WTC11 (cell line): ENCODE data around the gene MT1F. TPM values are rescaled to one million over a fixed set of nuclear protein-coding genes. Genes with fewer than 3 reads are reported as not detected.

Experiments
- ATAC-seq: fragments of 200-7000 bp; cut with Tn5 transposase; 2 replicates; pipeline ENCODE4 v1.10.0; 2021; ENCODE audit warnings: mild to moderate bottlenecking, moderate library complexity
- CTCF ChIA-PET: fragments of 300-600 bp; sonication (Branson Sonifier 250); formaldehyde crosslinking; loops from one replicate; lab custom pipeline; 2021; ENCODE audit warnings: antibody characterized with exemption; lab: Charles Lee
- POLR2A ChIA-PET: fragments of 350-600 bp; sonication (Branson Sonifier 250); formaldehyde crosslinking; loops from one replicate; lab custom pipeline; 2021; ENCODE audit warnings: antibody characterized with exemption; lab: Charles Lee
- DNase-seq: peaks from one replicate; pipeline ENCODE4 v3.0.0; 2021; ENCODE audit warnings: low spot score
- H3K27ac Mint-ChIP-seq: 2 replicates; pipeline ENCODE4 v1.8.0; 2021; ENCODE audit warnings: mixed read lengths
- H3K27me3 Mint-ChIP-seq: 2 replicates; pipeline ENCODE4 v1.8.0; 2021; ENCODE audit warnings: low read depth, mild to moderate bottlenecking, moderate library complexity, mixed read lengths
- H3K36me3 Mint-ChIP-seq: 2 replicates; pipeline ENCODE4 v1.8.0; 2021; ENCODE audit warnings: mixed read lengths
- H3K4me1 Mint-ChIP-seq: 2 replicates; pipeline ENCODE4 v1.8.0; 2022; ENCODE audit warnings: mixed read lengths
- H3K4me3 Mint-ChIP-seq: 2 replicates; pipeline ENCODE4 v1.8.0; 2021; ENCODE audit warnings: mild to moderate bottlenecking, moderate library complexity, mixed read lengths
- H3K9me3 Mint-ChIP-seq: 2 replicates; pipeline ENCODE4 v1.8.0; 2021; ENCODE audit warnings: mixed read lengths
- AFF4 ChIP-seq: sonication (generic); formaldehyde crosslinking; IDR thresholded peaks from 2 replicates; pipeline ENCODE4 v1.8.1; 2023; ENCODE audit warnings: mild to moderate bottlenecking, missing genetic modification reagents, borderline replicate concordance
- ARID4B ChIP-seq: sonication (generic); formaldehyde crosslinking; IDR thresholded peaks from 2 replicates; pipeline ENCODE4 v1.8.0; 2023; ENCODE audit warnings: missing genetic modification reagents, mild to moderate bottlenecking, borderline replicate concordance
- ATF1 ChIP-seq: sonication (generic); formaldehyde crosslinking; IDR thresholded peaks from 2 replicates; pipeline ENCODE4 v1.8.1; 2023; ENCODE audit warnings: mild to moderate bottlenecking, moderate library complexity, missing genetic modification reagents
- CREB1 ChIP-seq: sonication (generic); formaldehyde crosslinking; IDR thresholded peaks from 2 replicates; pipeline ENCODE4 v1.8.0; 2023; ENCODE audit warnings: mild to moderate bottlenecking, missing genetic modification reagents
- CREM ChIP-seq: sonication (generic); formaldehyde crosslinking; IDR thresholded peaks from 2 replicates; pipeline ENCODE4 v1.8.1; 2022; ENCODE audit warnings: mild to moderate bottlenecking, missing genetic modification reagents, moderate library complexity
- E2F5 ChIP-seq: sonication (generic); formaldehyde crosslinking; IDR thresholded peaks from 2 replicates; pipeline ENCODE4 v1.8.1; 2022; ENCODE audit warnings: mild to moderate bottlenecking, moderate library complexity, missing genetic modification reagents
- ERG ChIP-seq: fragments of 250-450 bp; sonication (Bioruptor Pico); IDR thresholded peaks from 2 replicates; pipeline ENCODE4 v1.8.0; 2021; ENCODE audit warnings: mild to moderate bottlenecking
- ETV6 ChIP-seq: sonication (generic); formaldehyde crosslinking; IDR thresholded peaks from 2 replicates; pipeline ENCODE4 v1.8.1; 2022; ENCODE audit warnings: mild to moderate bottlenecking, missing genetic modification reagents
- JUN ChIP-seq: sonication (generic); formaldehyde crosslinking; IDR thresholded peaks from 2 replicates; pipeline ENCODE4 v1.8.0; 2023; ENCODE audit warnings: mild to moderate bottlenecking, missing genetic modification reagents
- MAX ChIP-seq: sonication (generic); formaldehyde crosslinking; IDR thresholded peaks from 2 replicates; pipeline ENCODE4 v1.8.0; 2022; ENCODE audit warnings: mild to moderate bottlenecking, missing genetic modification reagents
- MLX ChIP-seq: sonication (generic); formaldehyde crosslinking; IDR thresholded peaks from 2 replicates; pipeline ENCODE4 v1.8.1; 2023; ENCODE audit warnings: mild to moderate bottlenecking, missing genetic modification reagents, moderate library complexity
- MXD4 ChIP-seq: fragments of 250-450 bp; sonication (Bioruptor Pico); IDR thresholded peaks from 2 replicates; pipeline ENCODE4 v1.8.0; 2021; ENCODE audit warnings: mild to moderate bottlenecking, moderate library complexity, borderline replicate concordance
- MYBL2 ChIP-seq: sonication (generic); formaldehyde crosslinking; IDR thresholded peaks from 2 replicates; pipeline ENCODE4 v1.8.1; 2023; ENCODE audit warnings: mild to moderate bottlenecking, moderate library complexity, missing genetic modification reagents
- NFATC4 ChIP-seq: fragments of 250-450 bp; sonication (Bioruptor Pico); IDR thresholded peaks from 2 replicates; pipeline ENCODE4 v1.9.0; 2021; ENCODE audit warnings: mild to moderate bottlenecking
- NFE2L1 ChIP-seq: sonication (generic); formaldehyde crosslinking; IDR thresholded peaks from 2 replicates; pipeline ENCODE4 v1.8.1; 2023; ENCODE audit warnings: missing genetic modification reagents
- PREB ChIP-seq: sonication (generic); formaldehyde crosslinking; IDR thresholded peaks from 2 replicates; pipeline ENCODE4 v1.8.1; 2022; ENCODE audit warnings: mild to moderate bottlenecking, missing genetic modification reagents, moderate library complexity, borderline replicate concordance
- PRRX2 ChIP-seq: fragments of 250-450 bp; sonication (Bioruptor Pico); IDR thresholded peaks from 2 replicates; pipeline ENCODE4 v1.8.0; 2021; ENCODE audit warnings: mild to moderate bottlenecking
- TP53 ChIP-seq: sonication (generic); formaldehyde crosslinking; IDR thresholded peaks from 2 replicates; pipeline ENCODE4 v1.8.1; 2023; ENCODE audit warnings: mild to moderate bottlenecking, missing genetic modification reagents
- ZNF317 ChIP-seq: sonication (generic); formaldehyde crosslinking; IDR thresholded peaks from 2 replicates; pipeline ENCODE4 v1.8.1; 2023; ENCODE audit warnings: low read depth, mild to moderate bottlenecking, moderate library complexity, missing genetic modification reagents, borderline replicate concordance
- ZNF396 ChIP-seq: fragments of 250-450 bp; sonication (Bioruptor Pico); IDR thresholded peaks from 2 replicates; pipeline ENCODE4 v1.8.0; 2021; ENCODE audit warnings: mild to moderate bottlenecking, moderate library complexity, borderline replicate concordance
- ZSCAN18 ChIP-seq: fragments of 250-450 bp; sonication (Bioruptor Pico); IDR thresholded peaks from 2 replicates; pipeline ENCODE4 v2.1.2; 2022; ENCODE audit warnings: mild to moderate bottlenecking, moderate library complexity
- total RNA-seq: library from RNA; stranded (reverse); gene quantifications from 3 replicates; pipeline ENCODE4 v1.2.3, GENCODE V29; 2021

Gene MT1F
- total RNA-seq, 1 experiment from 2014 or later, result 58.2 TPM

GRCh38 chr16:56681939-56682702, 24.4 kb downstream of the MT1F start, which contains the start of gene MT1X:
Gene MT1X (plus strand): TSS chr16:56682470. CDS start chr16:56682541, 71 bp downstream.
- peaks cover 11% of the 10 kb centered on the region for H3K9me3 Mint-ChIP-seq
- DNase-seq (peak; percentile 85), ATAC-seq (peak; percentile 89)
- peaks cover 30% of the 10 kb centered on the region for H3K36me3 Mint-ChIP-seq
- peak within 1 kb of the TSS; percentile 75 for H3K27ac Mint-ChIP-seq
- POLR2A ChIA-PET, result interaction anchor here (0.7 to 4.4 kb wide), 7 partner anchors 14 to 74 kb away, joined by 4 to 44 read pairs (median 6); partner anchors contain the start of genes MT1E, MT1F, MT1G and MT1H
- peak within 1 kb of the TSS; percentile 88 for H3K4me3 Mint-ChIP-seq
- peaks cover 17% of the 10 kb centered on the region for H3K27me3 Mint-ChIP-seq
- H3K4me1 Mint-ChIP-seq, result peaks cover 42% of the 10 kb centered on the region
- CTCF ChIA-PET, result interaction anchor here (0.6 to 2.5 kb wide), 3 partner anchors 19 to 645 kb away, joined by 3 to 26 read pairs (median 4); no protein-coding TSS in a partner anchor
- TF ChIP-seq ATF1 (CRISPR knock-in tag) (no peak), TP53 (CRISPR knock-in tag) (no peak), CREB1 (CRISPR knock-in tag) (no peak), PRRX2 (CRISPR knock-in tag) (no peak), ZNF396 (CRISPR knock-in tag) (no peak), ZNF317 (no peak), AFF4 (CRISPR knock-in tag) (no peak; the same call in 1 of the 2 replicates), ETV6 (CRISPR knock-in tag) (peak; percentile 40; the same call in 1 of the 2 replicates), MXD4 (no peak), ZSCAN18 (CRISPR knock-in tag) (no peak), ARID4B (CRISPR knock-in tag) (0 out of 2 replicates have a peak, but pooled peaks have one; percentile 25), PREB (CRISPR knock-in tag) (no peak), CREM (CRISPR knock-in tag) (no peak), MAX (CRISPR knock-in tag) (peak; percentile 70), ERG (no peak), JUN (CRISPR knock-in tag) (no peak; the same call in 1 of the 2 replicates), E2F5 (CRISPR knock-in tag) (peak; percentile 86; the same call in 1 of the 2 replicates), MYBL2 (CRISPR knock-in tag) (no peak), NFE2L1 (CRISPR knock-in tag) (no peak), MLX (no peak), NFATC4 (no peak)
